HG03558 (cell line): Measurements from ENCODE around the gene BCL7C.
"Not testable (repeated sequence)": the region's sequence is repeated elsewhere in the genome, so short reads cannot be mapped to it uniquely, and the experiment has no call there.

Experiments used
- ATAC-seq: cut with Tn5 transposase; IDR thresholded peaks from one replicate; pipeline ENCODE4 v1.9.1; 2021; ENCODE audit warnings: moderate number of reproducible peaks; ENCODE audit not compliant: unreplicated experiment; ENCODE audit errors: extremely low read depth

Gene BCL7C

GRCh38 chr16:30896261-30896888 lies 2.5 kb upstream of the BCL7C start, which contains the start of gene CTF1:
TSS of gene CTF1 (plus strand) at chr16:30896614. CDS start at chr16:30896644, 30 bp downstream.
- ATAC-seq = no peak

GRCh38 chr16:30895627-30896260 lies 1.9 kb upstream of the BCL7C start:
- no peak for ATAC-seq

GRCh38 chr16:30894540-30895368 lies 877 bp upstream of the BCL7C start:
- no peak for ATAC-seq

GRCh38 chr16:30893417-30893743 lies 497 bp downstream of the BCL7C start:
- ATAC-seq = no peak

- no peak for ATAC-seq
Measured at GRCh38 chr16:30892670-30893416, 1.0 kb downstream of the BCL7C start.

GRCh38 chr16:30891043-30891823 lies 2.6 kb downstream of the BCL7C start:
- not testable (repeated sequence) for ATAC-seq

- ATAC-seq = no peak
Measured at GRCh38 chr16:30889721-30890120, 4.2 kb downstream of the BCL7C start.

GRCh38 chr16:30888856-30889499 lies 4.9 kb downstream of the BCL7C start:
- no peak for ATAC-seq

GRCh38 chr16:30887927-30888326 lies 6.0 kb downstream of the BCL7C start:
- no peak for ATAC-seq

GRCh38 chr16:30886145-30886544 lies 7.7 kb downstream of the BCL7C start:
- ATAC-seq = no peak

GRCh38 chr16:30885196-30885595 lies 8.7 kb downstream of the BCL7C start:
- ATAC-seq = no peak

- ATAC-seq = no peak
Measured at GRCh38 chr16:30884760-30885159, 9.1 kb downstream of the BCL7C start.

GRCh38 chr16:30882429-30883310 lies 11.2 kb downstream of the BCL7C start:
- ATAC-seq = no peak

GRCh38 chr16:30876867-30877266 lies 17.0 kb downstream of the BCL7C start:
- ATAC-seq = no peak

GRCh38 chr16:30875871-30876801 lies 17.7 kb downstream of the BCL7C start:
- no peak for ATAC-seq

- ATAC-seq = no peak
Measured at GRCh38 chr16:30874821-30875717, 18.8 kb downstream of the BCL7C start.
